ENCODE data around the gene PARN. TPM values are rescaled to one million over a fixed set of nuclear protein-coding genes. Genes with fewer than 3 reads are reported as not detected.
A peak's percentile ranks its signal among the peaks of the same experiment; 100 is the strongest.

PARN gene
- total RNA-seq, 3 donors from 2014 or later, result 33.3 to 59.3 (median 44.2) TPM

GRCh38 chr16:14628806-14629611 is 1.1 kb downstream of the PARN start:
- no peak for DNase-seq (ENCODE audit: low spot score in 2 of 2)
- peak overlapping the region; percentile 92 to 95 for H3K27ac ChIP-seq
- peaks cover 0 to 12% of the 10 kb centered on the region in 2 donors for H3K4me1 ChIP-seq
- no peaks in the 10 kb centered on the region for H3K9me3 ChIP-seq
- intact Hi-C loops (cut with DNase I; ENCODE audit: low total_unique reads), result no loop called here
- no peaks in the 10 kb centered on the region for H3K27me3 ChIP-seq
- peaks cover 3% of the 10 kb centered on the region for H3K36me3 ChIP-seq
- TF ChIP-seq POLR2AphosphoS5 (IDR thresholded peaks at IDR 0.05), result no peak
- no peak for TF ChIP-seq CTCF (IDR thresholded peaks at IDR 0.05)
- no peak for TF ChIP-seq POLR2A (IDR thresholded peaks at IDR 0.05)
- H3K4me3 ChIP-seq, result peak overlapping the region; percentile 80 to 96 (median 95)

- Histone ChIP-seq H3K9me3 (no peaks in the 10 kb centered on the region), H3K4me1 (peaks cover 0 to 10% of the 10 kb centered on the region in 2 donors), H3K27me3 (no peaks in the 10 kb centered on the region), H3K36me3 (peaks cover 3% of the 10 kb centered on the region), H3K4me3 (no peak overlapping the region), H3K27ac (no peak overlapping the region)
- TF ChIP-seq CTCF (IDR thresholded peaks at IDR 0.05) (no peak), POLR2A (IDR thresholded peaks at IDR 0.05) (no peak), POLR2AphosphoS5 (IDR thresholded peaks at IDR 0.05) (no peak)
- intact Hi-C loops (cut with DNase I; ENCODE audit: low total_unique reads), result no loop called here
- DNase-seq (ENCODE audit: low spot score in 2 of 2), result no peak
These were observed 3.0 kb downstream of the PARN start for GRCh38 chr16:14627078-14627477.

- no peak for TF ChIP-seq POLR2A (IDR thresholded peaks at IDR 0.05)
- DNase-seq (ENCODE audit: low spot score in 2 of 2), result no peak
- H3K36me3 ChIP-seq, result no peaks in the 10 kb centered on the region
- H3K27ac ChIP-seq, result no peak overlapping the region
- no peak overlapping the region for H3K4me3 ChIP-seq
- intact Hi-C loops (cut with DNase I; ENCODE audit: low total_unique reads), result no loop called here
- H3K9me3 ChIP-seq, result no peaks in the 10 kb centered on the region
- H3K27me3 ChIP-seq, result no peaks in the 10 kb centered on the region
- no peaks in the 10 kb centered on the region for H3K4me1 ChIP-seq
These were observed 11.5 kb downstream of the PARN start for GRCh38 chr16:14618566-14618965.

- Histone ChIP-seq H3K4me1 (no peaks in the 10 kb centered on the region), H3K27ac (no peak overlapping the region), H3K4me3 (no peak overlapping the region), H3K27me3 (no peaks in the 10 kb centered on the region), H3K36me3 (no peaks in the 10 kb centered on the region), H3K9me3 (no peaks in the 10 kb centered on the region)
- TF ChIP-seq POLR2AphosphoS5 (IDR thresholded peaks at IDR 0.05) (no peak), POLR2A (IDR thresholded peaks at IDR 0.05) (no peak), CTCF (IDR thresholded peaks at IDR 0.05) (no peak)
- intact Hi-C loops (cut with DNase I; ENCODE audit: low total_unique reads), result no loop called here
- no peak for DNase-seq (ENCODE audit: low spot score in 2 of 2)
These were observed 13.8 kb downstream of the PARN start for GRCh38 chr16:14616280-14616679.

- DNase-seq (ENCODE audit: low spot score in 2 of 2), result no peak
- Histone ChIP-seq H3K4me3 (no peak overlapping the region), H3K4me1 (no peaks in the 10 kb centered on the region), H3K27me3 (no peaks in the 10 kb centered on the region), H3K9me3 (no peaks in the 10 kb centered on the region), H3K36me3 (no peaks in the 10 kb centered on the region), H3K27ac (no peak overlapping the region)
- TF ChIP-seq POLR2AphosphoS5 (IDR thresholded peaks at IDR 0.05), result no peak
- TF ChIP-seq POLR2A (IDR thresholded peaks at IDR 0.05), result no peak
- no peak for TF ChIP-seq CTCF (IDR thresholded peaks at IDR 0.05)
- intact Hi-C loops (cut with DNase I; ENCODE audit: low total_unique reads), result no loop called here
These were observed 16.1 kb downstream of the PARN start for GRCh38 chr16:14613991-14614390.

Data from breast epithelium (tissue), 4 donors.